Embryonic facial prominence (tissue), 1 donor: ENCODE data around the gene SMARCA4.
"Not testable (repeated sequence)": the region's sequence is repeated elsewhere in the genome, so short reads cannot be mapped to it uniquely, and the experiment has no call there.

ENCODE experiments used
- DNase-seq: peaks from one replicate; pipeline ENCODE4 v3.0.0-alpha.2; 2016; ENCODE audit errors: extremely low spot score

The SMARCA4 gene

GRCh38 chr19:11098327-11098726, 137.5 kb downstream of the SMARCA4 start:
- no peak for DNase-seq

- DNase-seq = no peak
These were observed 138.0 kb downstream of the SMARCA4 start for GRCh38 chr19:11098861-11099260.

GRCh38 chr19:11100049-11100448, 139.2 kb downstream of the SMARCA4 start:
- DNase-seq = no peak

GRCh38 chr19:11101057-11101456, 140.2 kb downstream of the SMARCA4 start:
- no peak for DNase-seq

GRCh38 chr19:11102944-11103343, 142.1 kb downstream of the SMARCA4 start:
- DNase-seq = no peak

- not testable (repeated sequence) for DNase-seq
These were observed 142.8 kb downstream of the SMARCA4 start for GRCh38 chr19:11103667-11104066.

GRCh38 chr19:11105014-11105636, 144.3 kb downstream of the SMARCA4 start:
- no peak for DNase-seq

- DNase-seq = no peak
These were observed 145.6 kb downstream of the SMARCA4 start for GRCh38 chr19:11106477-11106876.

GRCh38 chr19:11108746-11109145, 147.9 kb downstream of the SMARCA4 start:
- DNase-seq = no peak

- no peak for DNase-seq
These were observed 150.4 kb downstream of the SMARCA4 start for GRCh38 chr19:11111117-11111770.

GRCh38 chr19:11111771-11112144, 150.9 kb downstream of the SMARCA4 start:
- no peak for DNase-seq
